Adrenal gland (tissue), 12 donors: ENCODE results near the gene THPO. TPM values are rescaled to one million over a fixed set of nuclear protein-coding genes. Genes with fewer than 3 reads are reported as not detected.
A peak's percentile ranks its signal among the peaks of the same experiment; 100 is the strongest.

Experiments used
- DNase-seq, 7 donors: peaks; one replicate each; pipeline ENCODE4 v3.0.0-alpha.2; 2019 to 2020
- H3K27ac ChIP-seq, 5 donors: fragments of 200-600 bp; sonication (generic) in 4 of 5; 1 replicate in 3 of 5; 2 replicates in 2 of 5; pipeline versions ENCODE4 v1.5.1 to v1.8.0; 2016 to 2020; ENCODE audit warnings: mild to moderate bottlenecking in 1 of 5
- H3K27me3 ChIP-seq: fragments of 200-600 bp; 2 replicates; pipeline ENCODE4 v1.8.0; 2021
- H3K36me3 ChIP-seq, 2 donors: fragments of 200-600 bp; replicated peaks in 1 of 2; 1 replicate in 1 of 2; 2 replicates in 1 of 2; pipeline versions ENCODE4 v1.5.1 to v1.8.0; 2018 to 2022
- H3K4me1 ChIP-seq, 2 donors: fragments of 200-600 bp; replicated peaks in 1 of 2; 1 replicate in 1 of 2; 2 replicates in 1 of 2; pipeline versions ENCODE4 v1.5.1 to v1.8.0; 2018 to 2021
- H3K4me3 ChIP-seq, 4 donors: fragments of 200-600 bp; sonication (generic) in 3 of 4; one replicate each; pipeline ENCODE4 v1.5.1; 2016 to 2018
- H3K9me3 ChIP-seq, 3 donors: fragments of 200-600 bp; sonication (generic) in 1 of 3; replicated peaks in 1 of 3; 1 replicate in 2 of 3; 2 replicates in 1 of 3; pipeline versions ENCODE4 v1.5.1 to v1.8.0; 2016 to 2021
- CTCF ChIP-seq, 6 experiments: fragments of 450-650 bp in 4 of 6; fragments of 200-600 bp in 2 of 6; sonication (generic) in 1 of 6; IDR thresholded peaks; 1 replicate in 5 of 6; 2 replicates in 1 of 6; pipeline versions ENCODE4 v1.5.1 to v1.8.0; 2016 to 2021; ENCODE audit warnings: antibody characterized with exemption in 6 of 6, mild to moderate bottlenecking in 2 of 6, moderate library complexity in 1 of 6
- POLR2A ChIP-seq, 2 donors: fragments of 450-650 bp; IDR thresholded peaks; one replicate each; pipeline ENCODE4 v1.6.1; 2017; ENCODE audit warnings: antibody characterized with exemption in 2 of 2, mild to moderate bottlenecking in 2 of 2, moderate library complexity in 1 of 2
- WGBS, 4 donors: extraction: QIAGEN DNeasy Blood & Tissue Kit in 2 of 4; methylation state at CpG; one replicate each; pipeline versions ENCODE4 v1.1.5 to v1.1.7; 2013 to 2017; 5-methylcytosine and 5-hydroxymethylcytosine counted together
- intact Hi-C, 2 donors: fragments of 100-400 bp; cut with DNase I; formaldehyde crosslinking; loops; one replicate each; pipeline versions ENCODE4 v1.14.1 to v1.15.0; 2022 to 2023
- polyA plus RNA-seq, 3 donors: library from polyadenylated mRNA; stranded (reverse); fragments of 200-250 nt in 2 of 3; fragments of 350-450 nt in 1 of 3; fragmentation: Illumina TruSeq in 1 of 3; extraction: RNeasy Lipid Tissue Mini Kit (QIAGEN cat#74804) in 1 of 3; gene quantifications; one replicate each; pipeline ENCODE4 v1.2.3, GENCODE V29; 2013 to 2014
- total RNA-seq, 9 donors: library from RNA; depleted of rRNA in 4 of 9; stranded (reverse); fragments of >200 nt in 4 of 9; fragments of 120-200 nt in 1 of 9; fragmentation: NEBNext Ultra II Directional in 1 of 9; extraction: Animal tissue kit (Norgen Biotek cat#: 25700) in 1 of 9; gene quantifications; one replicate each; pipeline versions ENCODE4 v1.1.0 to v1.2.4, GENCODE V29; 2013 to 2023
- donor health status: healthy with polysubstance abuse.
- donor health status: Bipolar disorder and iron deficiency.
- donor health status: DM: yes; HTN: yes; CAD: no.
- donor health status: DM: no; HTN: no; CAD: no.
- donor health status: DM: no; HTN: no; CAD: no.
- donor health status: DM: yes; HTN: yes; CAD: no.

Gene THPO
- total and polyA plus RNA-seq, 12 donors = 0.11 to 5.3 (median 2.2) TPM; not detected in 3

DNA sequence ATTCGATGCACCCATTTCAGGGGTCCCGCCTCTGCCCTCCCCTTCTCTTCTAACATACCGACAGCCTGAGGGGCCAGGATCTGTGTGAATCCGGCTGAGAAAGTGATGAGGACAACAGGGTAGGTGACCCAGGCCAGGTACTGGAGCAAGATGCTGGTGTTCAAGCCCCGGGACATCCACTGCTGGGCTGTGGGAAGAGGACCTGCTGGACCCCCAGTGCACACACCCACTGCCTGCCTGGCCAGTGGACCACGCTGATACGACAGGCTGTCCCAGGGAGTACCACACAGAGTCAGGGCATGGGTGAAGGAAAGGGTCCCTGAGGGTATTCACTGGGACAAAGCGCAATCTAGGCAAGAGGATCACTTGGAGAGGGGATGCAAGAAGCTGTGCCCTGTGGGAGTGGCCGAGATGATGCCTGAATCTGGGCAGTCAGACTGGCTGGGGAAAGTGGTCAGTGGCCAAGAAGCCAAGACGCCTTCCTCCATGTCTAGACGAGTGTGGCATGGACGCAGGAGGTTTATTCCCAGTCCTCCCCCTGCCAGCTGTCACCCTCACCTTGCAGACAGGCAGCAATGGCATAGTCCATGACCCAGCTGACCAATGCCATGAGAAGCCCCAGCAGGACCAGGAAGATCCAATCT lies 19.8 kb downstream of the THPO start:
- H3K4me1 ChIP-seq = peaks cover 6 to 29% of the 10 kb centered on the region in 2 donors
- DNase-seq = no peak
- intact Hi-C loops = no loop called here
- peaks cover 0 to 27% of the 10 kb centered on the region in 2 donors for H3K36me3 ChIP-seq
- WGBS, 4 donors = 92 to 95% (median 93%) methylated on average over 5 to 12 of the region's 12 CpGs
- no peaks in the 10 kb centered on the region for H3K9me3 ChIP-seq
- no peak for TF ChIP-seq POLR2A (IDR thresholded peaks at IDR 0.05)
- TF ChIP-seq CTCF (IDR thresholded peaks at IDR 0.05) = no peak
- no peak overlapping the region for H3K27ac ChIP-seq
- H3K4me3 ChIP-seq = no peak overlapping the region
- H3K27me3 ChIP-seq = no peaks in the 10 kb centered on the region

- no peak overlapping the region for H3K4me3 ChIP-seq
- intact Hi-C loops = no loop called here
- peaks cover 6 to 29% of the 10 kb centered on the region in 2 donors for H3K4me1 ChIP-seq
- TF ChIP-seq POLR2A (IDR thresholded peaks at IDR 0.05) = no peak
- TF ChIP-seq CTCF (IDR thresholded peaks at IDR 0.05) = no peak
- H3K27ac ChIP-seq = no peak overlapping the region
- 82 to 88% (median 87%) methylated on average over 16 to 24 of the region's 24 CpGs for WGBS, 4 donors
- H3K36me3 ChIP-seq = peaks cover 0 to 27% of the 10 kb centered on the region in 2 donors
- H3K27me3 ChIP-seq = no peaks in the 10 kb centered on the region
- DNase-seq = no peak
- H3K9me3 ChIP-seq = no peaks in the 10 kb centered on the region
Observed at GRCh38 chr3:184357248-184358123, 20.5 kb downstream of the THPO start.

- Histone ChIP-seq H3K4me3 (no peak overlapping the region), H3K27me3 (no peaks in the 10 kb centered on the region), H3K36me3 (peaks cover 0 to 27% of the 10 kb centered on the region in 2 donors), H3K9me3 (no peaks in the 10 kb centered on the region), H3K4me1 (peaks cover under 1 to 37% of the 10 kb centered on the region in 2 donors), H3K27ac (peak overlapping the region in 1 of 5 donors; percentile 10)
- WGBS, 4 donors = 56 to 72% (median 68%) methylated on average over 12 to 18 of the region's 18 CpGs
- DNase-seq = peak in 3 of 7 donors; percentile 45 to 52 (median 45)
- intact Hi-C loops = no loop called here
- no peak for TF ChIP-seq POLR2A (IDR thresholded peaks at IDR 0.05)
- TF ChIP-seq CTCF (IDR thresholded peaks at IDR 0.05) = no peak
Observed at GRCh38 chr3:184355261-184356040, 22.6 kb downstream of the THPO start.

- H3K27ac ChIP-seq = no peak overlapping the region
- no peak for TF ChIP-seq POLR2A (IDR thresholded peaks at IDR 0.05)
- no peak for TF ChIP-seq CTCF (IDR thresholded peaks at IDR 0.05)
- H3K4me3 ChIP-seq = no peak overlapping the region
- H3K36me3 ChIP-seq = peaks cover 0 to 27% of the 10 kb centered on the region in 2 donors
- 70 to 85% (median 76%) methylated on average over 3 to 8 of the region's 8 CpGs for WGBS, 4 donors
- DNase-seq = no peak
- H3K4me1 ChIP-seq = peaks cover 0 to 30% of the 10 kb centered on the region in 2 donors
- no peaks in the 10 kb centered on the region for H3K27me3 ChIP-seq
- intact Hi-C loops = no loop called here
- H3K9me3 ChIP-seq = no peaks in the 10 kb centered on the region
Observed at GRCh38 chr3:184354754-184355153, 23.3 kb downstream of the THPO start.
